ENCODE results near the gene CLK4.

CLK4 gene

GRCh38 chr5:178625679-178626483 lies 969 bp downstream of the CLK4 start:
- peak; percentile 63 for DNase-seq (ENCODE audit: low read depth)

GRCh38 chr5:178624631-178625546 lies 2.0 kb downstream of the CLK4 start:
- no peak for DNase-seq (ENCODE audit: low read depth)
- H3K4me3 ChIP-seq (replicated peaks; ENCODE audit: low read depth, low read length): peak overlapping the region; percentile 97
- TF ChIP-seq CTCF (IDR thresholded peaks at IDR 0.05; ENCODE audit: low read length, missing control alignments): no peak

More at GRCh38 chr5:178625679-178626483, 969 bp downstream of the CLK4 start:
- peak overlapping the region; percentile 97 for H3K4me3 ChIP-seq (replicated peaks; ENCODE audit: low read depth, low read length)
- TF ChIP-seq CTCF (IDR thresholded peaks at IDR 0.05; ENCODE audit: low read length, missing control alignments): no peak

- DNase-seq (ENCODE audit: low read depth): no peak
- no peak overlapping the region for H3K4me3 ChIP-seq (replicated peaks; ENCODE audit: low read depth, low read length)
- TF ChIP-seq CTCF (IDR thresholded peaks at IDR 0.05; ENCODE audit: low read length, missing control alignments): no peak
Observed at GRCh38 chr5:178622679-178623247, 4.1 kb downstream of the CLK4 start.

GRCh38 chr5:178619390-178619789 lies 7.5 kb downstream of the CLK4 start:
- no peak for DNase-seq (ENCODE audit: low read depth)
- no peak overlapping the region for H3K4me3 ChIP-seq (replicated peaks; ENCODE audit: low read depth, low read length)
- no peak for TF ChIP-seq CTCF (IDR thresholded peaks at IDR 0.05; ENCODE audit: low read length, missing control alignments)

GRCh38 chr5:178612299-178612698 lies 14.6 kb downstream of the CLK4 start:
- TF ChIP-seq CTCF (IDR thresholded peaks at IDR 0.05; ENCODE audit: low read length, missing control alignments): no peak
- no peak for DNase-seq (ENCODE audit: low read depth)
- H3K4me3 ChIP-seq (replicated peaks; ENCODE audit: low read depth, low read length): no peak overlapping the region

- H3K4me3 ChIP-seq (replicated peaks; ENCODE audit: low read depth, low read length): no peak overlapping the region
- no peak for TF ChIP-seq CTCF (IDR thresholded peaks at IDR 0.05; ENCODE audit: low read length, missing control alignments)
- peak; percentile 43 for DNase-seq (ENCODE audit: low read depth)
Observed at GRCh38 chr5:178606269-178606668, 20.6 kb downstream of the CLK4 start.
